Smooth muscle cell (in vitro differentiated cells): Measurements from ENCODE around the gene MSANTD3. TPM values are rescaled to one million over a fixed set of nuclear protein-coding genes. Genes with fewer than 3 reads are reported as not detected.

Experiments
- DNase-seq: peaks from one replicate; lab custom pipeline; 2025; ENCODE audit not compliant: unreplicated experiment; lab: John Stamatoyannopoulos, UW
- H2AFZ ChIP-seq: fragments of 200-600 bp; sonication (generic); 2 replicates; pipeline ENCODE4 v1.6.0; 2016; ENCODE audit warnings: antibody characterized with exemption, low read depth, mild to moderate bottlenecking
- H3F3A ChIP-seq: fragments of 200-600 bp; sonication (generic); 2 replicates; pipeline ENCODE4 v1.6.0; 2017; ENCODE audit warnings: antibody characterized with exemption, low read depth
- H3K27ac ChIP-seq: fragments of 200-600 bp; sonication (generic); 2 replicates; pipeline ENCODE4 v1.5.1; 2016; ENCODE audit warnings: low read depth, mild to moderate bottlenecking
- H3K27me3 ChIP-seq: fragments of 200-600 bp; sonication (generic); 2 replicates; pipeline ENCODE4 v1.6.1; 2016; ENCODE audit warnings: low read depth, mild to moderate bottlenecking
- H3K36me3 ChIP-seq: fragments of 200-600 bp; sonication (generic); 2 replicates; pipeline ENCODE4 v1.5.1; 2016; ENCODE audit warnings: low read depth
- H3K4me1 ChIP-seq: fragments of 200-600 bp; sonication (generic); 2 replicates; pipeline ENCODE4 v1.5.1; 2016; ENCODE audit warnings: low read depth
- H3K4me2 ChIP-seq: fragments of 200-600 bp; sonication (generic); 2 replicates; pipeline ENCODE4 v1.6.0; 2016; ENCODE audit warnings: mild to moderate bottlenecking
- H3K4me3 ChIP-seq: fragments of 200-600 bp; sonication (generic); 2 replicates; pipeline ENCODE4 v1.5.1; 2016; ENCODE audit warnings: mild to moderate bottlenecking
- H3K79me2 ChIP-seq: fragments of 200-600 bp; sonication (generic); 2 replicates; pipeline ENCODE4 v1.6.0; 2016; ENCODE audit warnings: low read depth, mild to moderate bottlenecking
- H3K9ac ChIP-seq: fragments of 200-600 bp; sonication (generic); 2 replicates; pipeline ENCODE4 v1.6.0; 2016; ENCODE audit warnings: low read depth
- H3K9me3 ChIP-seq: fragments of 200-600 bp; sonication (generic); replicated peaks from 2 replicates; pipeline ENCODE4 v1.5.1; 2016; ENCODE audit warnings: low read depth
- H4K20me1 ChIP-seq: fragments of 200-600 bp; sonication (generic); 2 replicates; pipeline ENCODE4 v1.6.0; 2016; ENCODE audit warnings: low read depth
- CTCF ChIP-seq: fragments of 200-600 bp; sonication (generic); IDR thresholded peaks from 2 replicates; pipeline ENCODE4 v1.5.1; 2017; ENCODE audit warnings: borderline replicate concordance, mild to moderate bottlenecking, antibody characterized with exemption; ENCODE audit not compliant: insufficient read depth, poor library complexity, severe bottlenecking
- WGBS: methylation state at CpG from one replicate; pipeline ENCODE4 v1.1.7; 2016; ENCODE audit warnings: low lambda C conversion rate; 5-methylcytosine and 5-hydroxymethylcytosine counted together
- polyA plus RNA-seq: library from polyadenylated mRNA; unstranded; fragments of >200 nt; fragmentation: Nextera tagmentation; extraction: Ambion mirVana; gene quantifications from 2 replicates; pipeline ENCODE4 v1.2.1, GENCODE V29; 2016
- total RNA-seq: library from RNA; depleted of rRNA; stranded (reverse); fragments of >200 nt; gene quantifications from 2 replicates; pipeline ENCODE4 v1.2.3, GENCODE V29; 2014

MSANTD3 gene
- total and polyA plus RNA-seq, 2 experiments from 2014 or later, result 40.4 to 49.1 TPM

- no peaks in the 10 kb centered on the region for H3K27me3 ChIP-seq
- H3K9me3 ChIP-seq, result no peaks in the 10 kb centered on the region
- no peak for TF ChIP-seq CTCF
- H3K4me3 ChIP-seq, result no peak overlapping the region
- H3K4me1 ChIP-seq, result no peaks in the 10 kb centered on the region
- no peaks in the 10 kb centered on the region for H3K79me2 ChIP-seq
- no peak overlapping the region for H2AFZ ChIP-seq
- 91% methylated on average over 4 of the region's 4 CpGs for WGBS
- DNase-seq, result no peak
- no peaks in the 10 kb centered on the region for H3F3A ChIP-seq
- no peaks in the 10 kb centered on the region for H4K20me1 ChIP-seq
- H3K9ac ChIP-seq, result no peak overlapping the region
- no peak overlapping the region for H3K4me2 ChIP-seq
- no peak overlapping the region for H3K27ac ChIP-seq
- no peaks in the 10 kb centered on the region for H3K36me3 ChIP-seq
Measured at GRCh38 chr9:100489836-100490235, 62.9 kb downstream of the MSANTD3 start.

GRCh38 chr9:100492952-100493351, 66.0 kb downstream of the MSANTD3 start:
- WGBS, result 98% methylated on average over 2 of the region's 2 CpGs
- Histone ChIP-seq H3K9ac (no peak overlapping the region), H2AFZ (no peak overlapping the region), H3K27ac (no peak overlapping the region), H3K4me2 (no peak overlapping the region), H4K20me1 (no peaks in the 10 kb centered on the region), H3K36me3 (no peaks in the 10 kb centered on the region), H3K4me1 (no peaks in the 10 kb centered on the region), H3K79me2 (no peaks in the 10 kb centered on the region), H3F3A (no peaks in the 10 kb centered on the region), H3K27me3 (no peaks in the 10 kb centered on the region), H3K9me3 (no peaks in the 10 kb centered on the region), H3K4me3 (no peak overlapping the region)
- DNase-seq, result no peak
- no peak for TF ChIP-seq CTCF

GRCh38 chr9:100498592-100498991, 71.6 kb downstream of the MSANTD3 start:
- Histone ChIP-seq H3K9me3 (no peaks in the 10 kb centered on the region), H3K9ac (no peak overlapping the region), H4K20me1 (no peaks in the 10 kb centered on the region), H3K4me3 (no peak overlapping the region), H3K27me3 (no peaks in the 10 kb centered on the region), H3F3A (no peaks in the 10 kb centered on the region), H3K79me2 (no peaks in the 10 kb centered on the region), H3K4me1 (no peaks in the 10 kb centered on the region), H3K4me2 (no peak overlapping the region), H3K36me3 (no peaks in the 10 kb centered on the region), H3K27ac (no peak overlapping the region), H2AFZ (no peak overlapping the region)
- 78% methylated on average over 5 of the region's 5 CpGs for WGBS
- TF ChIP-seq CTCF, result no peak
- DNase-seq, result no peak

GRCh38 chr9:100499460-100499859, 72.5 kb downstream of the MSANTD3 start:
- Histone ChIP-seq H4K20me1 (no peaks in the 10 kb centered on the region), H3K9ac (no peak overlapping the region), H3K4me3 (no peak overlapping the region), H2AFZ (no peak overlapping the region), H3K4me2 (no peak overlapping the region), H3K4me1 (no peaks in the 10 kb centered on the region), H3K27ac (no peak overlapping the region), H3K9me3 (no peaks in the 10 kb centered on the region), H3K79me2 (no peaks in the 10 kb centered on the region), H3K27me3 (no peaks in the 10 kb centered on the region), H3F3A (no peaks in the 10 kb centered on the region), H3K36me3 (no peaks in the 10 kb centered on the region)
- 94% methylated on average over 4 of the region's 4 CpGs for WGBS
- TF ChIP-seq CTCF, result no peak
- no peak for DNase-seq
